ENCODE measurements around the gene SOD1.
"Not testable (repeated sequence)": the region's sequence is repeated elsewhere in the genome, so short reads cannot be mapped to it uniquely, and the experiment has no call there.

Gene SOD1

GRCh38 chr21:31659536-31660258, at the start of gene SOD1:
Gene SOD1 (plus strand): TSS chr21:31659693. CDS start chr21:31659770, 77 bp downstream.
- DNase-seq (ENCODE audit: low spot score) = peak; percentile 94

- no peak for DNase-seq (ENCODE audit: low spot score)
Observed at GRCh38 chr21:31611445-31611844, 48.0 kb upstream of the SOD1 start.

- DNase-seq (ENCODE audit: low spot score) = no peak
Observed at GRCh38 chr21:31612894-31613785, 46.4 kb upstream of the SOD1 start.

GRCh38 chr21:31614705-31615104, 44.8 kb upstream of the SOD1 start:
- DNase-seq (ENCODE audit: low spot score) = no peak

GRCh38 chr21:31616216-31616615, 43.3 kb upstream of the SOD1 start:
- DNase-seq (ENCODE audit: low spot score) = no peak

- DNase-seq (ENCODE audit: low spot score) = no peak
Observed at GRCh38 chr21:31618696-31619430, 40.6 kb upstream of the SOD1 start.

- no peak for DNase-seq (ENCODE audit: low spot score)
Observed at GRCh38 chr21:31622397-31622796, 37.1 kb upstream of the SOD1 start.

GRCh38 chr21:31623664-31624063, 35.8 kb upstream of the SOD1 start:
- DNase-seq (ENCODE audit: low spot score) = no peak

- DNase-seq (ENCODE audit: low spot score) = no peak
Observed at GRCh38 chr21:31624181-31624580, 35.3 kb upstream of the SOD1 start.

- DNase-seq (ENCODE audit: low spot score) = no peak
Observed at GRCh38 chr21:31624961-31625491, 34.5 kb upstream of the SOD1 start.

- peak; percentile 9 for DNase-seq (ENCODE audit: low spot score)
Observed at GRCh38 chr21:31629972-31630711, 29.4 kb upstream of the SOD1 start.

- not testable (repeated sequence) for DNase-seq (ENCODE audit: low spot score)
Observed at GRCh38 chr21:31631881-31632280, 27.6 kb upstream of the SOD1 start.

- DNase-seq (ENCODE audit: low spot score) = no peak
Observed at GRCh38 chr21:31634993-31635392, 24.5 kb upstream of the SOD1 start.

- no peak for DNase-seq (ENCODE audit: low spot score)
Observed at GRCh38 chr21:31636874-31637273, 22.6 kb upstream of the SOD1 start.

- DNase-seq (ENCODE audit: low spot score) = no peak
Observed at GRCh38 chr21:31641416-31641922, 18.0 kb upstream of the SOD1 start.

GRCh38 chr21:31644643-31645042, 14.8 kb upstream of the SOD1 start:
- no peak for DNase-seq (ENCODE audit: low spot score)

GRCh38 chr21:31647650-31648049, 11.8 kb upstream of the SOD1 start:
- DNase-seq (ENCODE audit: low spot score) = no peak

- DNase-seq (ENCODE audit: low spot score) = no peak
Observed at GRCh38 chr21:31650930-31651329, 8.6 kb upstream of the SOD1 start.

- not testable (repeated sequence) for DNase-seq (ENCODE audit: low spot score)
Observed at GRCh38 chr21:31651491-31651890, 8.0 kb upstream of the SOD1 start.

- no peak for DNase-seq (ENCODE audit: low spot score)
Observed at GRCh38 chr21:31654340-31654739, 5.2 kb upstream of the SOD1 start.
